PC-9 (cell line): ENCODE results near the gene AUTS2.

Source experiments
- CTCF ChIP-seq: fragments of 200-600 bp; sonication (generic); conservative IDR thresholded peaks from 2 replicates; pipeline ENCODE4 v1.6.1; 2017; ENCODE audit warnings: mixed run types, antibody characterized with exemption, mild to moderate bottlenecking, moderate library complexity
- EZH2 ChIP-seq: fragments of 200-600 bp; sonication (generic); IDR thresholded peaks from 2 replicates; pipeline ENCODE4 v1.8.0; 2017; ENCODE audit warnings: antibody characterized with exemption, low read depth

- no peak for TF ChIP-seq CTCF
- no peak for TF ChIP-seq EZH2
Measured at GRCh38 chr7:70833726-70834125, 1235.5 kb downstream of the AUTS2 start.
